ENCODE results near the gene EIF6.

The EIF6 gene

DNA sequence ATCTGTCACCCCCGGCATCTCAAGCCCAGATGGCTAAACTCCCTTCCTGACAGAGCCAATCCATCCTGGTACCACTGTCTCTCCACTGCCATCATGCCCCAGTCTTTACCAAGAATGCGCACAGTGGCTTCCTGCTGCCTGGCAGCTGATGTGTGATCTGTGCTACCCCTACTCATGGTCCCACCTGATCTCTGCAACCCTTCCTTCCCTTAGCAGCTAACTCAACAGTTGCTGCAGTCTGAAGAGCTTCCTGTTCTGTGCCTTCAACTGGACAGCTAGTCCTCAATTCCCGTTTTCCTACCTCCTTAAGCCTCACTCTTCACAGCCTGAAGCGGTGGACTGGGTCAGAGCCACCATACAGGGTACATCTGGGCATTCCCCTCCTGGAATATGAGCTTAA lies 15.2 kb upstream of the EIF6 start:
- Histone ChIP-seq H3K4me3 (no peak overlapping the region), H3K27ac (no peak overlapping the region), H3K36me3 (peaks cover 0 to 8% (median 0%) of the 10 kb centered on the region in 3 donors), H3K4me1 (peaks cover 0 to 9% (median 0%) of the 10 kb centered on the region in 4 donors), H3K9me3 (no peaks in the 10 kb centered on the region), H3K27me3 (peaks cover 0 to 10% of the 10 kb centered on the region in 2 donors)
- TF ChIP-seq, protein P1, sequence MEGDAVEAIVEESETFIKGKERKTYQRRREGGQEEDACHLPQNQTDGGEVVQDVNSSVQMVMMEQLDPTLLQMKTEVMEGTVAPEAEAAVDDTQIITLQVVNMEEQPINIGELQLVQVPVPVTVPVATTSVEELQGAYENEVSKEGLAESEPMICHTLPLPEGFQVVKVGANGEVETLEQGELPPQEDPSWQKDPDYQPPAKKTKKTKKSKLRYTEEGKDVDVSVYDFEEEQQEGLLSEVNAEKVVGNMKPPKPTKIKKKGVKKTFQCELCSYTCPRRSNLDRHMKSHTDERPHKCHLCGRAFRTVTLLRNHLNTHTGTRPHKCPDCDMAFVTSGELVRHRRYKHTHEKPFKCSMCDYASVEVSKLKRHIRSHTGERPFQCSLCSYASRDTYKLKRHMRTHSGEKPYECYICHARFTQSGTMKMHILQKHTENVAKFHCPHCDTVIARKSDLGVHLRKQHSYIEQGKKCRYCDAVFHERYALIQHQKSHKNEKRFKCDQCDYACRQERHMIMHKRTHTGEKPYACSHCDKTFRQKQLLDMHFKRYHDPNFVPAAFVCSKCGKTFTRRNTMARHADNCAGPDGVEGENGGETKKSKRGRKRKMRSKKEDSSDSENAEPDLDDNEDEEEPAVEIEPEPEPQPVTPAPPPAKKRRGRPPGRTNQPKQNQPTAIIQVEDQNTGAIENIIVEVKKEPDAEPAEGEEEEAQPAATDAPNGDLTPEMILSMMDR (IDR thresholded peaks at IDR 0.05) = no peak
- intact Hi-C loops (cut with DNase I; ENCODE audit: low total_unique reads) = loop anchor here (5.0 kb wide), 1 partner anchor 138 kb away; the partner anchor contains the start of gene GDF5
- DNase-seq = no peak

DNA sequence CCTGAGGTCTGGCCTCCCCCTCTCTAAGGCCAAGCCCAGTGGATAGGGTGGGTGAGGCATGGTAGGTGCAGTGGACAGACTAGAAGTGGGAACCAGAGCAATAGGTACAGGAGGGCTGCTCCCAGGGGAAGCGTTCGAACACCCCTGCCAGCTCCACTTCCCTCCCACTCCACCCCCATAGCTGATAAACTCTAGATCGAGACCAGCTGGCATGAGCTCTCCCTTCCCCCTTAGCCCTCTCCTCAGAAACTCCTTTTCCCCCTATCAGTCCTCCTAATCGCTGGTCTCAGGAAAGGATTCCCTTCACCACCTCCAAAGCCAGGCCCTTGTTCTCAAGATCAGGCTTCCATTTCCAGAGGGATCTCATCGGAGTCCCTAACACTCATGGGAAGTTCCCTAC lies 13.7 kb upstream of the EIF6 start:
- intact Hi-C loops (cut with DNase I; ENCODE audit: low total_unique reads) = no loop called here
- H3K27ac ChIP-seq = no peak overlapping the region
- H3K9me3 ChIP-seq = no peaks in the 10 kb centered on the region
- TF ChIP-seq, protein P1 (IDR thresholded peaks at IDR 0.05) = no peak
- H3K36me3 ChIP-seq = peaks cover 0 to 4% (median 0%) of the 10 kb centered on the region in 3 donors
- no peaks in the 10 kb centered on the region for H3K4me1 ChIP-seq
- H3K4me3 ChIP-seq = no peak overlapping the region
- DNase-seq = no peak
- peaks cover 0 to 24% of the 10 kb centered on the region in 2 donors for H3K27me3 ChIP-seq

DNA sequence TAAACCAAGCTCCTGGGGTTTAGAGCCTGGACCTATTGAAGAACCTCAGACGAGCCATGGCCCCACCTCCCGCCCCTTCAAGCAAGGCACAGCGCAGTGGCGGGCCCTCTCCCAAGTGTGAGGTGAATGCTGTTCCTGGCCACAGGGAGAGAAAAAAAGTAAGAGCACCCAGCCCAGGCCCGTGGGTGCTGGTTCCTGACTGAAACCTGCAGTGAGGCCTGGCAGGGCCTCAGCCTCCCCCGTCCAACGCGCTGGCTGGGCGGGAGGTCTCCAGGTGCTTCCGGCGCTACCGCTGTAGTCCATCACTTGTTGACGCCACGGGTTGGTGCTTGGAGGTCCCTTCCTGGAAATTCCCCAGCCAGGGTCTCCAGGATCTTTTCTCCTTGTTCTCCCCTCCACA lies 13.2 kb upstream of the EIF6 start:
- no peaks in the 10 kb centered on the region for H3K9me3 ChIP-seq
- H3K27me3 ChIP-seq = peaks cover 0 to 29% of the 10 kb centered on the region in 2 donors
- H3K36me3 ChIP-seq = no peaks in the 10 kb centered on the region
- H3K27ac ChIP-seq = no peak overlapping the region
- H3K4me1 ChIP-seq = no peaks in the 10 kb centered on the region
- TF ChIP-seq, protein P1 (IDR thresholded peaks at IDR 0.05) = no peak
- H3K4me3 ChIP-seq = no peak overlapping the region
- no peak for DNase-seq
- intact Hi-C loops (cut with DNase I; ENCODE audit: low total_unique reads) = no loop called here

DNA sequence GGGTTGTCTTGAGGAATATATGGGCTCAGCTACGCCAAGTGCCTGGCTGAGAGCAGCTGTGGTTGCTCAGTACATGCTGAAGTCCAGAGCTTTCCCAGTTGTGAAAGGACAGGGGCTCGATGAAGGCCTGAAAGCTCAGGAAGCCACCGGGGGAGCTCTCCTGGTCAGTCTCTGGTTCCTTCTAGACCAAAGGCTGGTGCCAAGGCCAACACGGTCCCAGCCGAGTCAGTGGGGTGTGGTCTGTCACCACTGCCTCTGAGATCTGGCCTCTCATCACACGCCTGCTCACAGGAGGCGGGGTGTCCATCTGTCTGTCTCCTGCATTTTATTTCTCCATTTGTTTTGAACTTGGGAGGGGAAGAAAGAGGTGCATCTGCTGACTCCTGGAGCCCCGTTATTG lies 12.6 kb upstream of the EIF6 start:
- no peak for DNase-seq

DNA sequence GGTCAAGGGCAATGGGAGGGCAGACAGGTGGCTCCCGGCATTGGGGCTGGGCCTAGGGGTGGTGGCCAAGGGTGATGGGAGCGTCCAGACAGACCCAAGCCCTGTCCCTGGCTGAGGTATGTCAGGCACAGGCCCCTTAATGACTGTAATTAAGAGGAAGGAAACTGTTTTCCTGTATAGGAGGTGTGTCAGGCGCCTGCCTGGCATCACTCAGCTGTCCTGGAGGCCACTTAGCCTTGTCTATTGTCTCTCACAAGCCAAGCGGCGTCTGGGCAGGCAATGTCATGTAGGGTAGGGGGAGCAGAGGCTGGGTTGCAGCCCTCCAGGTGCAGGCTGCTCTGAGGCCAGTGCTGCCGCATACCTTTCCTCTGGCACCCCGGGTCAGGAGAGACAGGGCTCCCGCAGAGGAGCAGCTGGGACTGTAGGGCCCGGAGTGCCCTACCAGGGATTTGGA lies 11.6 kb upstream of the EIF6 start:
- no peak for DNase-seq
- H3K4me3 ChIP-seq = no peak overlapping the region
- H3K9me3 ChIP-seq = no peaks in the 10 kb centered on the region
- no peak overlapping the region for H3K27ac ChIP-seq
- H3K36me3 ChIP-seq = no peaks in the 10 kb centered on the region
- intact Hi-C loops (cut with DNase I; ENCODE audit: low total_unique reads) = no loop called here
- peaks cover 0 to 36% of the 10 kb centered on the region in 2 donors for H3K27me3 ChIP-seq
- TF ChIP-seq, protein P1 (IDR thresholded peaks at IDR 0.05) = no peak
- no peaks in the 10 kb centered on the region for H3K4me1 ChIP-seq

More for the DNA sequence above, 12.6 kb upstream of the EIF6 start:
- Histone ChIP-seq H3K4me3 (no peak overlapping the region), H3K9me3 (no peaks in the 10 kb centered on the region), H3K4me1 (no peaks in the 10 kb centered on the region), H3K27ac (no peak overlapping the region), H3K27me3 (peaks cover 0 to 32% of the 10 kb centered on the region in 2 donors), H3K36me3 (no peaks in the 10 kb centered on the region)
- TF ChIP-seq, protein P1 (IDR thresholded peaks at IDR 0.05) = no peak
- intact Hi-C loops (cut with DNase I; ENCODE audit: low total_unique reads) = no loop called here

DNA sequence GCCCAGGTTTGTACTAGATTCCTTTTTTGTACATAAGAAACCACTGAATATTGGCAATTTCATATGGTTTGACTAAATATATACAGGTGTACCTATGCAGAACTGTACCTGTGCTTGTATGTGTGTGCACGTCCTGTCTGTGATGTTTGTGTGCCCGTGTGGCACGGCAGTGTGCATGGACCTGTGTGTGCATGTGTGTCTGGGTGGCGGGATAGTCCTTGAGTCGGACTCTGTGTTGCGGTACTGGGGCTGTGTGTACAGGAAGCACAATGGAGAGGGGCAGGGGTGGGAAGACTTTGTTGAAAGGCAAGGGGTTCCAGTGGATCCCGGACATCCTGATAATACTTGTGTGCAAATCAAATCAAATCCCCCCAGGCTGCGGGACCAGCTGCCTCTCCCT lies 11.1 kb upstream of the EIF6 start:
- Histone ChIP-seq H3K4me3 (no peak overlapping the region), H3K36me3 (no peaks in the 10 kb centered on the region), H3K27me3 (peaks cover 0 to 37% of the 10 kb centered on the region in 2 donors), H3K27ac (no peak overlapping the region), H3K4me1 (no peaks in the 10 kb centered on the region), H3K9me3 (no peaks in the 10 kb centered on the region)
- TF ChIP-seq, protein P1 (IDR thresholded peaks at IDR 0.05) = no peak
- DNase-seq = no peak
- intact Hi-C loops (cut with DNase I; ENCODE audit: low total_unique reads) = no loop called here

Data from tibial artery (tissue), 4 donors.